Tongue (tissue), 2 donors: ENCODE data around the gene CHCHD1. TPM values are rescaled to one million over a fixed set of nuclear protein-coding genes. Genes with fewer than 3 reads are reported as not detected.
"Not testable (repeated sequence)": the region's sequence is repeated elsewhere in the genome, so short reads cannot be mapped to it uniquely, and the experiment has no call there.

Experiments
- DNase-seq: peaks from one replicate; pipeline ENCODE4 v3.0.0-alpha.2; 2015
- total RNA-seq: library from RNA; depleted of rRNA; stranded (reverse); fragments of >200 nt; gene quantifications from one replicate; pipeline ENCODE4 v1.2.3, GENCODE V29; 2014

Gene CHCHD1
- total RNA-seq, 1 donor from 2014 or later, result 18.7 TPM

GRCh38 chr10:73793456-73793855 lies 11.6 kb downstream of the CHCHD1 start:
- DNase-seq, result no peak

GRCh38 chr10:73795491-73795890 lies 13.6 kb downstream of the CHCHD1 start:
- not testable (repeated sequence) for DNase-seq

GRCh38 chr10:73796035-73796434 lies 14.2 kb downstream of the CHCHD1 start:
- not testable (repeated sequence) for DNase-seq

GRCh38 chr10:73796766-73797165 lies 14.9 kb downstream of the CHCHD1 start:
- DNase-seq, result no peak

- DNase-seq, result no peak
These were observed 15.6 kb downstream of the CHCHD1 start for GRCh38 chr10:73797324-73798025.

- DNase-seq, result no peak
These were observed 16.2 kb downstream of the CHCHD1 start for GRCh38 chr10:73798087-73798486.

GRCh38 chr10:73798927-73799560 lies 17.2 kb downstream of the CHCHD1 start:
- no peak for DNase-seq

- DNase-seq, result no peak
These were observed 18.2 kb downstream of the CHCHD1 start for GRCh38 chr10:73799899-73800559.

GRCh38 chr10:73800560-73801252 lies 18.9 kb downstream of the CHCHD1 start:
- no peak for DNase-seq

GRCh38 chr10:73801253-73801590 lies 19.4 kb downstream of the CHCHD1 start:
- no peak for DNase-seq

- no peak for DNase-seq
These were observed 20.6 kb downstream of the CHCHD1 start for GRCh38 chr10:73802276-73802991.

GRCh38 chr10:73803680-73804286 lies 21.9 kb downstream of the CHCHD1 start:
- DNase-seq, result no peak

- no peak for DNase-seq
These were observed 24.5 kb downstream of the CHCHD1 start for GRCh38 chr10:73806176-73806950.

GRCh38 chr10:73807471-73807870 lies 25.6 kb downstream of the CHCHD1 start:
- no peak for DNase-seq

- no peak for DNase-seq
These were observed 26.4 kb downstream of the CHCHD1 start for GRCh38 chr10:73808021-73808815.

GRCh38 chr10:73809061-73809818 lies 27.4 kb downstream of the CHCHD1 start:
- no peak for DNase-seq

- DNase-seq, result no peak
These were observed 28.5 kb downstream of the CHCHD1 start for GRCh38 chr10:73810358-73810734.

GRCh38 chr10:73810735-73811465 lies 29.1 kb downstream of the CHCHD1 start:
- no peak for DNase-seq

- no peak for DNase-seq
These were observed 30.8 kb downstream of the CHCHD1 start for GRCh38 chr10:73812657-73813056.
